ENCODE results near the gene TMEM151B. TPM values are rescaled to one million over a fixed set of nuclear protein-coding genes. Genes with fewer than 3 reads are reported as not detected.

The TMEM151B gene
- polyA plus RNA-seq, 1 of the 3 experiments (the other 2 are of a cell fraction) = 0.05 TPM

GRCh38 chr6:44221291-44221960 lies 48.8 kb upstream of the TMEM151B start:
- Histone ChIP-seq H3K9ac (no peak overlapping the region), H2AFZ (ENCODE audit: low read depth) (no peak overlapping the region), H3K27me3 (ENCODE audit: insufficient read depth) (no peaks in the 10 kb centered on the region), H3K79me2 (ENCODE audit: insufficient read depth) (peaks cover 7% of the 10 kb centered on the region; the same call in 1 of the 2 replicates), H3K9me3 (no peaks in the 10 kb centered on the region), H3K9me2 (no peaks in the 10 kb centered on the region), H3K4me1 (ENCODE audit: control insufficient read depth in 1 of 2, insufficient read depth in 2 of 2, low read depth in 1 of 2, low read length in 1 of 2) (peaks cover 17 to 65% of the 10 kb centered on the region in 2 experiments), H3K27ac (ENCODE audit: low read depth in 2 of 2, low read length in 1 of 2) (peak overlapping the region; percentile 52 to 98), H3K4me3 (ENCODE audit: low read depth in 2 of 2, low read length in 1 of 2) (no peak overlapping the region; a peak in 1 of 4 replicates), H4K20me1 (ENCODE audit: insufficient read depth) (peaks cover 5% of the 10 kb centered on the region; the same call in 1 of the 2 replicates), H3K36me3 (replicated peaks in 1 of 2; ENCODE audit: control insufficient read depth in 1 of 2, insufficient read depth in 2 of 2, low read length in 1 of 2) (no peaks in the 10 kb centered on the region), H3F3A (replicated peaks; ENCODE audit: insufficient read depth) (peaks cover 7% of the 10 kb centered on the region), H3K4me2 (peak overlapping the region; percentile 82)
- WGBS (ENCODE audit: low lambda C conversion rate) = 0% methylated on average over 4 of the region's 4 CpGs
- ChIA-PET CTCF (interaction anchor here (0.6 to 13.7 kb wide), 22 partner anchors 8 to 138 kb away, joined by 3 to 224 read pairs (median 4); partner anchors contain the start of genes HSP90AB1 and SLC35B2), POLR2A (interaction anchor here (0.7 to 4.7 kb wide), 6 partner anchors 13 to 49 kb away, joined by 3 to 49 read pairs (median 4); partner anchors contain the start of genes HSP90AB1 and SLC35B2)
- peak; percentile 90 for DNase-seq
- TF ChIP-seq GATA2 (CRISPR knock-in tag; IDR thresholded peaks at IDR 0.05) (no peak), YY1 (IDR thresholded peaks at IDR 0.05; ENCODE audit: low read depth) (no peak), FOXJ3 (CRISPR knock-in tag; IDR thresholded peaks at IDR 0.05) (peak; percentile 47; the same call in 1 of the 2 replicates), TCF12 (IDR thresholded peaks at IDR 0.05) (peak; percentile 54; the same call in 1 of the 2 replicates), MAX (IDR thresholded peaks at IDR 0.05; ENCODE audit: low read depth) (0 out of 2 replicates have a peak, but pooled peaks have one; percentile 18), EZH2phosphoT487 (IDR thresholded peaks at IDR 0.05; ENCODE audit: borderline replicate concordance, low read depth) (no peak), FOSL2 (IDR thresholded peaks at IDR 0.05; ENCODE audit: borderline replicate concordance, low read depth) (no peak), TEAD4 (IDR thresholded peaks at IDR 0.05; ENCODE audit: borderline replicate concordance, insufficient read depth) (no peak), REST (IDR thresholded peaks at IDR 0.05; ENCODE audit: low read depth, low read length) (peak; percentile 8; the same call in 1 of the 2 replicates), ELF1 (IDR thresholded peaks at IDR 0.05) (no peak), RXRA (IDR thresholded peaks at IDR 0.05; ENCODE audit: borderline replicate concordance, low read depth) (no peak), NFIC (IDR thresholded peaks at IDR 0.05; ENCODE audit: borderline replicate concordance) (peak; percentile 96), NRF1 (IDR thresholded peaks at IDR 0.05; ENCODE audit: low read depth, low read length) (no peak), CTCF (IDR thresholded peaks at IDR 0.05) (peak; percentile 83), RFX5 (IDR thresholded peaks at IDR 0.05; ENCODE audit: low read length) (no peak; the same call in 1 of the 2 replicates), RCOR1 (IDR thresholded peaks at IDR 0.05; ENCODE audit: low read length) (peak; percentile 55), POLR2AphosphoS5 (IDR thresholded peaks at IDR 0.05; ENCODE audit: low read depth, low read length) (no peak), TAF1 (IDR thresholded peaks at IDR 0.05; ENCODE audit: borderline replicate concordance, low read depth, low read length) (no peak), ZBTB33 (IDR thresholded peaks at IDR 0.05; ENCODE audit: borderline replicate concordance, low read depth) (no peak), CHD2 (IDR thresholded peaks at IDR 0.05; ENCODE audit: low read length, partially characterized antibody) (peak; percentile 69)
- TF ChIP-seq, protein P1, sequence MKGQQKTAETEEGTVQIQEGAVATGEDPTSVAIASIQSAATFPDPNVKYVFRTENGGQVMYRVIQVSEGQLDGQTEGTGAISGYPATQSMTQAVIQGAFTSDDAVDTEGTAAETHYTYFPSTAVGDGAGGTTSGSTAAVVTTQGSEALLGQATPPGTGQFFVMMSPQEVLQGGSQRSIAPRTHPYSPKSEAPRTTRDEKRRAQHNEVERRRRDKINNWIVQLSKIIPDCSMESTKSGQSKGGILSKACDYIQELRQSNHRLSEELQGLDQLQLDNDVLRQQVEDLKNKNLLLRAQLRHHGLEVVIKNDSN (IDR thresholded peaks at IDR 0.05; ENCODE audit: borderline replicate concordance, low read depth) = no peak
- TF ChIP-seq, protein P2, sequence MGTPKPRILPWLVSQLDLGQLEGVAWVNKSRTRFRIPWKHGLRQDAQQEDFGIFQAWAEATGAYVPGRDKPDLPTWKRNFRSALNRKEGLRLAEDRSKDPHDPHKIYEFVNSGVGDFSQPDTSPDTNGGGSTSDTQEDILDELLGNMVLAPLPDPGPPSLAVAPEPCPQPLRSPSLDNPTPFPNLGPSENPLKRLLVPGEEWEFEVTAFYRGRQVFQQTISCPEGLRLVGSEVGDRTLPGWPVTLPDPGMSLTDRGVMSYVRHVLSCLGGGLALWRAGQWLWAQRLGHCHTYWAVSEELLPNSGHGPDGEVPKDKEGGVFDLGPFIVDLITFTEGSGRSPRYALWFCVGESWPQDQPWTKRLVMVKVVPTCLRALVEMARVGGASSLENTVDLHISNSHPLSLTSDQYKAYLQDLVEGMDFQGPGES (IDR thresholded peaks at IDR 0.05; ENCODE audit: low read depth, low read length) = no peak
